HFF-Myc (cell line): ENCODE data around the gene TNFSF15.
"Not testable (repeated sequence)": the region's sequence is repeated elsewhere in the genome, so short reads cannot be mapped to it uniquely, and the experiment has no call there.

Experiments used
- DNase-seq: peaks from one replicate; pipeline ENCODE4 v3.0.0-alpha.2; 2011; ENCODE audit warnings: low read depth; ENCODE audit errors: extremely low read depth
- H3K4me3 ChIP-seq: replicated peaks from 2 replicates; pipeline ENCODE4 v1.5.1; 2011; ENCODE audit warnings: low read depth, mild to moderate bottlenecking, control low read depth, low read length
- CTCF ChIP-seq: IDR thresholded peaks from 2 replicates; pipeline ENCODE4 v1.5.1; 2012; ENCODE audit warnings: mild to moderate bottlenecking, low read depth, low read length, control low read depth; ENCODE audit errors: missing control alignments

TNFSF15 gene

GRCh38 chr9:114746591-114747346 lies 59.1 kb downstream of the TNFSF15 start:
- no peak for TF ChIP-seq CTCF
- H3K4me3 ChIP-seq: no peak overlapping the region
- DNase-seq: peak; percentile 30

- TF ChIP-seq CTCF: no peak
- DNase-seq: no peak
- H3K4me3 ChIP-seq: no peak overlapping the region
Measured at GRCh38 chr9:114745879-114746550, 59.8 kb downstream of the TNFSF15 start.

- DNase-seq: no peak
- no peak for TF ChIP-seq CTCF
- H3K4me3 ChIP-seq: no peak overlapping the region
Measured at GRCh38 chr9:114745108-114745848, 60.6 kb downstream of the TNFSF15 start.

GRCh38 chr9:114743446-114743845 lies 62.4 kb downstream of the TNFSF15 start:
- H3K4me3 ChIP-seq: no peak overlapping the region
- DNase-seq: no peak
- no peak for TF ChIP-seq CTCF

GRCh38 chr9:114742947-114743346 lies 62.9 kb downstream of the TNFSF15 start:
- TF ChIP-seq CTCF: no peak
- DNase-seq: no peak

GRCh38 chr9:114741521-114741920 lies 64.3 kb downstream of the TNFSF15 start:
- H3K4me3 ChIP-seq, DNase-seq: not testable (repeated sequence)

More at GRCh38 chr9:114742947-114743346, 62.9 kb downstream of the TNFSF15 start:
- H3K4me3 ChIP-seq: no peak overlapping the region
